NT2/D1 (cell line): ENCODE data around the gene AHSP.
"Not testable (repeated sequence)": the region's sequence is repeated elsewhere in the genome, so short reads cannot be mapped to it uniquely, and the experiment has no call there.

Experiments used
- DNase-seq: peaks from one replicate; pipeline ENCODE4 v3.0.0-alpha.2; 2011; ENCODE audit warnings: low read depth, low spot score
- H3K27me3 ChIP-seq: 2 replicates; pipeline ENCODE4 v1.6.0; 2011; ENCODE audit warnings: mild to moderate bottlenecking; ENCODE audit not compliant: insufficient read length, insufficient read depth
- H3K36me3 ChIP-seq: 2 replicates; pipeline ENCODE4 v1.6.1; 2011; ENCODE audit warnings: mild to moderate bottlenecking, low read length, mixed read lengths; ENCODE audit not compliant: insufficient read depth, insufficient read length
- H3K4me1 ChIP-seq: 2 replicates; pipeline ENCODE4 v1.5.1; 2011; ENCODE audit not compliant: insufficient read depth, insufficient read length
- H3K4me3 ChIP-seq: 2 replicates; pipeline ENCODE4 v1.5.1; 2011; ENCODE audit warnings: low read depth; ENCODE audit not compliant: insufficient read length
- H3K9ac ChIP-seq: 2 replicates; pipeline ENCODE4 v1.6.0; 2011; ENCODE audit warnings: low read depth; ENCODE audit not compliant: insufficient read length
- H3K9me3 ChIP-seq: 2 replicates; pipeline ENCODE4 v1.5.1; 2011; ENCODE audit warnings: mild to moderate bottlenecking, low read length; ENCODE audit not compliant: insufficient read depth
- SUZ12 ChIP-seq: IDR thresholded peaks from 2 replicates; pipeline ENCODE4 v1.6.1; 2011; ENCODE audit not compliant: insufficient read length, insufficient read depth; ENCODE audit errors: extremely low read depth
- YY1 ChIP-seq: IDR thresholded peaks from 2 replicates; pipeline ENCODE4 v1.6.1; 2011; ENCODE audit not compliant: insufficient read length, insufficient read depth
- ZNF274 ChIP-seq: IDR thresholded peaks from 2 replicates; pipeline ENCODE4 v1.6.1; 2011; ENCODE audit warnings: mild to moderate bottlenecking, low read depth, low read length

The AHSP gene

GRCh38 chr16:31568577-31569359 lies 41.1 kb downstream of the AHSP start:
- peaks cover 5% of the 10 kb centered on the region for H3K9me3 ChIP-seq
- peaks cover 62% of the 10 kb centered on the region for H3K27me3 ChIP-seq
- H3K9ac ChIP-seq: peak overlapping the region; percentile 69
- peak overlapping the region; percentile 56 for H3K4me3 ChIP-seq
- TF ChIP-seq SUZ12 (no peak), ZNF274 (no peak), YY1 (no peak)
- H3K4me1 ChIP-seq: peaks cover 4% of the 10 kb centered on the region
- H3K36me3 ChIP-seq: no peaks in the 10 kb centered on the region
- DNase-seq: no peak

- Histone ChIP-seq H3K4me3 (peak overlapping the region; percentile 56), H3K4me1 (peaks cover 4% of the 10 kb centered on the region), H3K36me3 (no peaks in the 10 kb centered on the region), H3K9ac (peak overlapping the region; percentile 69), H3K9me3 (peaks cover 5% of the 10 kb centered on the region), H3K27me3 (peaks cover 60% of the 10 kb centered on the region)
- no peak for DNase-seq
- TF ChIP-seq SUZ12 (no peak), ZNF274 (no peak), YY1 (no peak)
These were observed 41.6 kb downstream of the AHSP start for GRCh38 chr16:31569360-31569717.

GRCh38 chr16:31572821-31573220 lies 45.1 kb downstream of the AHSP start:
- Histone ChIP-seq H3K27me3 (peaks cover 37% of the 10 kb centered on the region), H3K9ac (no peak overlapping the region), H3K9me3 (peaks cover 22% of the 10 kb centered on the region), H3K4me1 (peaks cover 4% of the 10 kb centered on the region), H3K4me3 (no peak overlapping the region), H3K36me3 (no peaks in the 10 kb centered on the region)
- TF ChIP-seq YY1 (no peak), SUZ12 (no peak), ZNF274 (no peak)
- DNase-seq: no peak

GRCh38 chr16:31574159-31574558 lies 46.5 kb downstream of the AHSP start:
- H3K4me3 ChIP-seq, H3K4me1 ChIP-seq, DNase-seq, H3K36me3 ChIP-seq, H3K9ac ChIP-seq: not testable (repeated sequence)
- Histone ChIP-seq H3K9me3 (peaks cover 29% of the 10 kb centered on the region), H3K27me3 (peaks cover 24% of the 10 kb centered on the region)

- Histone ChIP-seq H3K4me3 (no peak overlapping the region), H3K9ac (no peak overlapping the region), H3K9me3 (peaks cover 47% of the 10 kb centered on the region), H3K4me1 (no peaks in the 10 kb centered on the region), H3K27me3 (no peaks in the 10 kb centered on the region), H3K36me3 (no peaks in the 10 kb centered on the region)
- no peak for DNase-seq
- no peak for TF ChIP-seq ZNF274
- TF ChIP-seq YY1: no peak
- TF ChIP-seq SUZ12: no peak
These were observed 49.7 kb downstream of the AHSP start for GRCh38 chr16:31577411-31577810.
